Mesothelial cell of epicardium (in vitro differentiated cells): ENCODE measurements around the gene MED27. TPM values are rescaled to one million over a fixed set of nuclear protein-coding genes. Genes with fewer than 3 reads are reported as not detected.

ENCODE experiments used
- DNase-seq, 2 experiments: peaks; one replicate each; pipeline ENCODE4 v3.0.0; 2021; ENCODE audit warnings: low spot score in 2 of 2; ENCODE audit not compliant: unreplicated experiment in 2 of 2
- H3K27ac Mint-ChIP-seq: 2 replicates; pipeline ENCODE4 v1.8.0; 2021; ENCODE audit warnings: mixed read lengths
- H3K27me3 Mint-ChIP-seq: 2 replicates; pipeline ENCODE4 v1.8.0; 2021; ENCODE audit warnings: low read depth, mixed read lengths
- H3K36me3 Mint-ChIP-seq: 2 replicates; pipeline ENCODE4 v1.8.0; 2021; ENCODE audit warnings: mixed read lengths
- H3K4me1 Mint-ChIP-seq: 2 replicates; pipeline ENCODE4 v1.8.0; 2021; ENCODE audit warnings: mixed read lengths
- H3K4me3 Mint-ChIP-seq: 2 replicates; pipeline ENCODE4 v1.8.0; 2021; ENCODE audit warnings: mild to moderate bottlenecking, moderate library complexity, mixed read lengths
- H3K9me3 Mint-ChIP-seq: 2 replicates; pipeline ENCODE4 v1.8.0; 2021; ENCODE audit warnings: mixed read lengths
- CTCF ChIP-seq: fragments of 200-600 bp; sonication (generic); IDR thresholded peaks from one replicate; pipeline ENCODE4 v1.5.0; 2021; ENCODE audit warnings: antibody characterized with exemption; ENCODE audit not compliant: unreplicated experiment
- total RNA-seq: library from RNA; stranded (reverse); gene quantifications from 3 replicates; pipeline ENCODE4 v1.2.1, GENCODE V29; 2021

The MED27 gene
- total RNA-seq, 1 donor from 2014 or later = 29.0 TPM

- Mint-ChIP-seq H3K27me3 (no peaks in the 10 kb centered on the region), H3K36me3 (peaks cover 9% of the 10 kb centered on the region), H3K9me3 (no peaks in the 10 kb centered on the region), H3K27ac (no peak overlapping the region), H3K4me3 (no peak overlapping the region), H3K4me1 (peaks cover 11% of the 10 kb centered on the region)
- DNase-seq = no peak
- no peak for TF ChIP-seq CTCF
These were observed 111.0 kb downstream of the MED27 start for GRCh38 chr9:131968632-131969031.

GRCh38 chr9:131965841-131966240, 113.8 kb downstream of the MED27 start:
- Mint-ChIP-seq H3K27ac (no peak overlapping the region), H3K4me3 (no peak overlapping the region), H3K36me3 (peaks cover 7% of the 10 kb centered on the region), H3K4me1 (peaks cover 7% of the 10 kb centered on the region), H3K27me3 (no peaks in the 10 kb centered on the region), H3K9me3 (no peaks in the 10 kb centered on the region)
- TF ChIP-seq CTCF = no peak
- no peak for DNase-seq

- H3K4me1 Mint-ChIP-seq = peaks cover 10% of the 10 kb centered on the region
- DNase-seq = no peak
- TF ChIP-seq CTCF = no peak
- H3K27me3 Mint-ChIP-seq = no peaks in the 10 kb centered on the region
- H3K27ac Mint-ChIP-seq = no peak overlapping the region
- H3K9me3 Mint-ChIP-seq = no peaks in the 10 kb centered on the region
- peaks cover 7% of the 10 kb centered on the region for H3K36me3 Mint-ChIP-seq
- no peak overlapping the region for H3K4me3 Mint-ChIP-seq
These were observed 114.6 kb downstream of the MED27 start for GRCh38 chr9:131965103-131965502.

GRCh38 chr9:131963072-131964030, 116.3 kb downstream of the MED27 start:
- no peaks in the 10 kb centered on the region for H3K9me3 Mint-ChIP-seq
- no peak overlapping the region for H3K27ac Mint-ChIP-seq
- TF ChIP-seq CTCF = no peak
- no peak for DNase-seq
- no peaks in the 10 kb centered on the region for H3K27me3 Mint-ChIP-seq
- no peak overlapping the region for H3K4me3 Mint-ChIP-seq
- H3K36me3 Mint-ChIP-seq = peaks cover 7% of the 10 kb centered on the region
- peaks cover 10% of the 10 kb centered on the region for H3K4me1 Mint-ChIP-seq

- no peak for TF ChIP-seq CTCF
- no peaks in the 10 kb centered on the region for H3K27me3 Mint-ChIP-seq
These were observed 118.2 kb downstream of the MED27 start for GRCh38 chr9:131961496-131961880.

More at GRCh38 chr9:131961496-131961880, 118.2 kb downstream of the MED27 start:
- DNase-seq = no peak
- peaks cover 11% of the 10 kb centered on the region for H3K36me3 Mint-ChIP-seq
- no peak overlapping the region for H3K27ac Mint-ChIP-seq
- H3K4me3 Mint-ChIP-seq = no peak overlapping the region
- H3K4me1 Mint-ChIP-seq = peaks cover 10% of the 10 kb centered on the region
- H3K9me3 Mint-ChIP-seq = no peaks in the 10 kb centered on the region
